AG09309 (cell line): ENCODE data around the gene ITGA3.

Experiments used
- DNase-seq: peaks from one replicate; pipeline ENCODE4 v3.0.0-alpha.2; 2010; ENCODE audit warnings: low read depth
- H3K4me3 ChIP-seq: 2 replicates; pipeline ENCODE4 v1.5.1; 2011; ENCODE audit warnings: mild to moderate bottlenecking, low read depth, low read length, moderate library complexity; ENCODE audit not compliant: control insufficient read depth
- CTCF ChIP-seq: IDR thresholded peaks from 2 replicates; pipeline ENCODE4 v1.5.1; 2011; ENCODE audit warnings: mild to moderate bottlenecking, low read depth, low read length, inconsistent platforms; ENCODE audit not compliant: insufficient read depth, control insufficient read depth; ENCODE audit errors: missing control alignments

ITGA3 gene

GRCh38 chr17:50047488-50048126 lies 8.3 kb upstream of the ITGA3 start:
- TF ChIP-seq CTCF = no peak
- no peak for DNase-seq
- H3K4me3 ChIP-seq = no peak overlapping the region

- DNase-seq = no peak
- no peak overlapping the region for H3K4me3 ChIP-seq
- no peak for TF ChIP-seq CTCF
Observed at GRCh38 chr17:50048146-50048720, 7.7 kb upstream of the ITGA3 start.

GRCh38 chr17:50048988-50049387 lies 6.9 kb upstream of the ITGA3 start:
- no peak for TF ChIP-seq CTCF
- no peak overlapping the region for H3K4me3 ChIP-seq
- no peak for DNase-seq

- no peak for DNase-seq
- no peak for TF ChIP-seq CTCF
Observed at GRCh38 chr17:50049636-50050035, 6.3 kb upstream of the ITGA3 start.

GRCh38 chr17:50050431-50051032 lies 5.4 kb upstream of the ITGA3 start:
- no peak for TF ChIP-seq CTCF
- DNase-seq = no peak
- no peak overlapping the region for H3K4me3 ChIP-seq

More at GRCh38 chr17:50049636-50050035, 6.3 kb upstream of the ITGA3 start:
- no peak overlapping the region for H3K4me3 ChIP-seq

GRCh38 chr17:50051082-50051576 lies 4.8 kb upstream of the ITGA3 start:
- no peak overlapping the region for H3K4me3 ChIP-seq
- no peak for TF ChIP-seq CTCF
- DNase-seq = no peak
